Liver (tissue), 9 donors: ENCODE data around the gene GMCL1. TPM values are rescaled to one million over a fixed set of nuclear protein-coding genes. Genes with fewer than 3 reads are reported as not detected.
"Not testable (repeated sequence)": the region's sequence is repeated elsewhere in the genome, so short reads cannot be mapped to it uniquely, and the experiment has no call there.

Experiments used
- DNase-seq: peaks from one replicate; pipeline ENCODE4 v3.0.0-alpha.2; 2017; ENCODE audit warnings: low spot score
- H3K27ac ChIP-seq, 2 donors: one replicate each; pipeline ENCODE4 v1.7.0; 2013; ENCODE audit warnings: inconsistent platforms in 2 of 2, low read length in 2 of 2, control low read depth in 1 of 2, low read depth in 1 of 2, mild to moderate bottlenecking in 1 of 2
- H3K27me3 ChIP-seq, 4 donors: one replicate each; pipeline versions ENCODE4 v1.6.1 to v1.7.0; 2013; ENCODE audit warnings: low read length in 3 of 4, inconsistent platforms in 1 of 4, mild to moderate bottlenecking in 1 of 4, moderate library complexity in 1 of 4; ENCODE audit not compliant: control insufficient read depth in 4 of 4, insufficient read depth in 4 of 4
- H3K36me3 ChIP-seq, 4 donors: one replicate each; pipeline versions ENCODE4 v1.6.1 to v1.7.0; 2013; ENCODE audit warnings: low read length in 3 of 4, mild to moderate bottlenecking in 3 of 4, low read depth in 1 of 4, moderate library complexity in 1 of 4; ENCODE audit not compliant: control insufficient read depth in 4 of 4, insufficient read depth in 3 of 4
- H3K4me1 ChIP-seq, 4 donors: one replicate each; pipeline versions ENCODE4 v1.6.1 to v1.7.0; 2013; ENCODE audit warnings: low read length in 3 of 4, mild to moderate bottlenecking in 3 of 4, moderate library complexity in 1 of 4; ENCODE audit not compliant: control insufficient read depth in 4 of 4, insufficient read depth in 4 of 4
- H3K4me3 ChIP-seq, 3 donors: one replicate each; pipeline versions ENCODE4 v1.6.1 to v1.7.0; 2013; ENCODE audit warnings: low read length in 3 of 3, control low read depth in 1 of 3, low read depth in 1 of 3, mild to moderate bottlenecking in 1 of 3
- H3K9ac ChIP-seq, 2 donors: one replicate each; pipeline ENCODE4 v1.7.0; 2013; ENCODE audit warnings: low read length in 2 of 2, mild to moderate bottlenecking in 2 of 2, moderate library complexity in 2 of 2, control low read depth in 1 of 2, low read depth in 1 of 2
- H3K9me3 ChIP-seq, 4 donors: one replicate each; pipeline versions ENCODE4 v1.6.1 to v1.7.0; 2013; ENCODE audit warnings: low read length in 3 of 4; ENCODE audit not compliant: control insufficient read depth in 4 of 4
- ATF3 ChIP-seq: IDR thresholded peaks from 2 replicates; pipeline ENCODE4 v1.6.1; 2016; ENCODE audit warnings: antibody characterized with exemption
- CTCF ChIP-seq: fragments of 150-350 bp; IDR thresholded peaks from 2 replicates; pipeline ENCODE4 v1.5.1; 2017; ENCODE audit warnings: improper control_type of control experiment, low read depth, low read length; ENCODE audit not compliant: missing input control
- EGR1 ChIP-seq, 2 donors: IDR thresholded peaks; 2 replicates each; pipeline ENCODE4 v1.6.1; 2016 to 2018; ENCODE audit warnings: antibody characterized with exemption in 2 of 2, low read depth in 2 of 2
- FOXA1 ChIP-seq: IDR thresholded peaks from 2 replicates; pipeline ENCODE4 v1.6.1; 2016; ENCODE audit warnings: antibody characterized with exemption
- FOXA2 ChIP-seq: IDR thresholded peaks from 2 replicates; pipeline ENCODE4 v1.6.1; 2016; ENCODE audit warnings: antibody characterized with exemption
- GABPA ChIP-seq, 2 donors: IDR thresholded peaks in 1 of 2; conservative IDR thresholded peaks in 1 of 2; 2 replicates each; pipeline ENCODE4 v1.6.1; 2016; ENCODE audit warnings: antibody characterized with exemption in 2 of 2, mild to moderate bottlenecking in 1 of 2, moderate library complexity in 1 of 2
- HNF4A ChIP-seq, 2 donors: conservative IDR thresholded peaks; 2 replicates each; pipeline ENCODE4 v1.6.1; 2016; ENCODE audit warnings: antibody characterized with exemption in 2 of 2, mild to moderate bottlenecking in 2 of 2
- HNF4G ChIP-seq: IDR thresholded peaks from 2 replicates; pipeline ENCODE4 v1.6.1; 2016; ENCODE audit warnings: antibody characterized with exemption
- JUND ChIP-seq, 2 donors: IDR thresholded peaks; 2 replicates each; pipeline ENCODE4 v1.6.1; 2016; ENCODE audit warnings: antibody characterized with exemption in 2 of 2
- MAX ChIP-seq: IDR thresholded peaks from 2 replicates; pipeline ENCODE4 v1.6.1; 2016; ENCODE audit warnings: antibody characterized with exemption
- NR2F2 ChIP-seq: IDR thresholded peaks from 2 replicates; pipeline ENCODE4 v1.6.1; 2016; ENCODE audit warnings: antibody characterized with exemption
- RAD21 ChIP-seq, 2 donors: IDR thresholded peaks; 2 replicates each; pipeline ENCODE4 v1.6.1; 2016; ENCODE audit warnings: antibody characterized with exemption in 2 of 2, mild to moderate bottlenecking in 2 of 2
- REST ChIP-seq: IDR thresholded peaks from 2 replicates; pipeline ENCODE4 v1.6.1; 2016; ENCODE audit warnings: antibody characterized with exemption, mild to moderate bottlenecking
- RXRA ChIP-seq, 2 donors: IDR thresholded peaks; 2 replicates each; pipeline ENCODE4 v1.6.1; 2017 to 2018; ENCODE audit warnings: antibody characterized with exemption in 2 of 2, mild to moderate bottlenecking in 1 of 2
- SP1 ChIP-seq: IDR thresholded peaks from 2 replicates; pipeline ENCODE4 v1.6.1; 2018; ENCODE audit warnings: antibody characterized with exemption, mild to moderate bottlenecking
- TAF1 ChIP-seq: conservative IDR thresholded peaks from 2 replicates; pipeline ENCODE4 v1.6.1; 2016; ENCODE audit warnings: antibody characterized with exemption, mild to moderate bottlenecking
- YY1 ChIP-seq: IDR thresholded peaks from 2 replicates; pipeline ENCODE4 v1.6.1; 2016; ENCODE audit warnings: antibody characterized with exemption, mild to moderate bottlenecking
- ZBTB33 ChIP-seq: IDR thresholded peaks from 2 replicates; pipeline ENCODE4 v1.6.1; 2016; ENCODE audit warnings: antibody characterized with exemption
- whole genome bisulfite sequencing: extraction: QIAGEN DNeasy Blood & Tissue Kit; methylation state at CpG from one replicate; pipeline ENCODE4 v1.1.7; 2013; 5-methylcytosine and 5-hydroxymethylcytosine counted together
- polyA plus RNA-seq, 2 donors: library from polyadenylated mRNA; stranded (reverse) in 1 of 2; unstranded in 1 of 2; fragments of 200-250 nt in 1 of 2; fragments of >200 nt in 1 of 2; fragmentation: Nextera tagmentation in 1 of 2; extraction: Ambion mirVana in 1 of 2; gene quantifications; one replicate each; pipeline versions ENCODE4 v1.2.1 to v1.2.3, GENCODE V29; 2013 to 2015
- total RNA-seq, 2 donors: library from RNA; depleted of rRNA; stranded (reverse); fragments of >200 nt; gene quantifications; one replicate each; pipeline ENCODE4 v1.2.3, GENCODE V29; 2014
- donor health status: healthy.
- donor health status: healthy.
- donor health status: healthy.
- donor health status: healthy.
- donor health status: healthy.

GMCL1 gene
- total and polyA plus RNA-seq, 4 donors = 5.0 to 11.2 (median 7.0) TPM

- Histone ChIP-seq H3K4me3 (no peak overlapping the region), H3K9ac (no peak overlapping the region), H3K4me1 (peaks cover 5 to 9% (median 7%) of the 10 kb centered on the region in 4 donors), H3K27me3 (no peaks in the 10 kb centered on the region), H3K27ac (no peak overlapping the region), H3K36me3 (peaks cover 0 to 1% (median under 1%) of the 10 kb centered on the region in 4 donors), H3K9me3 (no peaks in the 10 kb centered on the region)
- no peak for TF ChIP-seq REST
- no peak for TF ChIP-seq FOXA1
- TF ChIP-seq ZBTB33 = no peak
- TF ChIP-seq NR2F2 = no peak
- no peak for TF ChIP-seq GABPA (IDR thresholded peaks at IDR 0.05 in 1 of 2, conservative IDR thresholded peaks at IDR 0.05 in 1 of 2)
- TF ChIP-seq CTCF = no peak
- TF ChIP-seq RAD21 (IDR thresholded peaks at IDR 0.05) = no peak
- no peak for TF ChIP-seq MAX
- no peak for TF ChIP-seq HNF4A (conservative IDR thresholded peaks at IDR 0.05)
- no peak for TF ChIP-seq EGR1 (IDR thresholded peaks at IDR 0.05; ENCODE audit: low read depth in 2 of 2)
- TF ChIP-seq JUND (IDR thresholded peaks at IDR 0.05) = no peak
- TF ChIP-seq ATF3 = no peak
- TF ChIP-seq FOXA2 = no peak
- TF ChIP-seq HNF4G = no peak
- no peak for TF ChIP-seq RXRA (IDR thresholded peaks at IDR 0.05)
- TF ChIP-seq YY1 = no peak
- TF ChIP-seq TAF1 = no peak
- no peak for TF ChIP-seq SP1
- DNase-seq = no peak
- WGBS = 7% methylated on average over 1 of the region's 1 CpG
These were observed 61.4 kb downstream of the GMCL1 start for GRCh38 chr2:69890881-69891280.

- not testable (repeated sequence) for H3K27ac ChIP-seq, DNase-seq, H3K27me3 ChIP-seq, H3K4me1 ChIP-seq, H3K9ac ChIP-seq, H3K9me3 ChIP-seq, H3K4me3 ChIP-seq
- 94% methylated on average over 7 of the region's 7 CpGs for WGBS
- H3K36me3 ChIP-seq = peaks cover 0 to 18% (median 17%) of the 10 kb centered on the region in 4 donors
These were observed 63.5 kb downstream of the GMCL1 start for GRCh38 chr2:69892838-69893424.
